HG02763 (cell line): ENCODE results near the gene PAM.
A peak's percentile ranks its signal among the peaks of the same experiment; 100 is the strongest.
"Not testable (repeated sequence)": the region's sequence is repeated elsewhere in the genome, so short reads cannot be mapped to it uniquely, and the experiment has no call there.

ENCODE experiments used
- ATAC-seq: cut with Tn5 transposase; IDR thresholded peaks from one replicate; pipeline ENCODE4 v1.9.1; 2021; ENCODE audit warnings: mild to moderate bottlenecking, moderate library complexity; ENCODE audit not compliant: unreplicated experiment

The PAM gene

DNA sequence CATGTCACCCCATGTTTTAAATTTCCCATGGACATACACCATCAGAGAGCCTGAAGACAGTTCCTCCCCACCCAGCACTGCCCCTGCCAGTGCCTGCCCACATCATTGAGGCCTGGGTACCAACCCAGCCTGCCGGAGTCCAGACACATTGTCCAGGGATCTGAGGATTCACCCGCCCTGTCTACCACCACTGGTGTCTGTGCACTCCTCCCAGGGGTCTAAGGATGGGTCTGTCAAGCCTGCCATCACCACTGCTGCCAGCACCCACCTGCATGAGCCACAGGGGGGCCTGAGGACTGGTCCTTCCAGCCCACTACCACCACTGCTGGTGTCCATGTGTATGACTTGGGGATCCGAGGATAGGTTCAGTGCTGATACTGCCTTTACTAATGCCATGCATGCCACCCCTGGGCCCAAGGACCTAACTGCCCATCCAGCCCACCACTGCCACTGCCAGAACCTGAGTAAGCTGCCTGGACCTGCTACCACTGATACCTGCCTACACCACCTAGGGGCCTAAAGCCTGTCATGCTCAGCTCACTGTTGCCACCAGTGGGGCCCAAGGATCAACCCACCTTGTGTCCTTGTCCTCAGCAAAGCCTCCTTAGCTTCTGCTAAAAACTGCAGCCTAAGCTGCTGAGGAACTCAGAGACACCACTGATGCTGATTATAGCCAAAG is 227.0 kb downstream of the PAM start:
- ATAC-seq: no peak

DNA sequence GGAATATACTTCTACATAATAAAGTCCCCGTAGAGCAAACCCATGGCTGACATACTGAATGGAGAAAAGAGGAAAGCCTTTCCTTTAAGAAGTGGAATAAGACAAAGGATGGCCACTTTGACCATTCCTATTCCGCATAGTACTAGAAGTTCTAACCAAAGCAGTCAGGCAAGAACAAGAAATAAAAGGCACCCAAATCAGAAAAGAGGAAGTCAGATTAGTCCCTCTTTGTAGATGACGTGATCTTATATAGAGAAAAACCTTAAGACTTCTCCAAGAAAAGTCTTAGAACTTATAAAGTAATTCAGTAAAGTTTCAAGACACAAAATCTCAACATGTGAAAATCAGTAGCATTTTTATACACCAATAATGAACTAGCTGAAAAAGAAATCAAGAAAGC is 231.0 kb downstream of the PAM start:
- no peak for ATAC-seq

DNA sequence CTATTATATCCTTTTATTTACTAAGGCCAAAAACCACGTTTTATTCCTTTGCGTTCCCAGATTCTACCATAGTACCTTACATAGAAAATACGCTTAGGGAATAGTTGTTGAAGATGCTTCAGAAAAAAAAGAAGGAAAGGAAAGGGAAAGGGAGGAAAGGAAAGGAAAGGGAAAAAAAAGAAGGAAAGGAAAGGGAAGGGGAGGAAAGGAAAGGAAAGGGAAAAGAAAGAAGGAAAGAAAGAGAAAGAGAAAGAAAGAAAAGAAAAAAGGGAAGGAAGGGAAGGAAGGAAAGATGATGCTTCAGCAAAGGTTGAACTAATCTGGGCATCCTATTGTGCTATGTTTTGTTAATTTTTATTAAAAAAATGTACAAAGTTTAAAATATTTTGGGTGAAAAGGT is 233.4 kb downstream of the PAM start:
- no peak for ATAC-seq

DNA sequence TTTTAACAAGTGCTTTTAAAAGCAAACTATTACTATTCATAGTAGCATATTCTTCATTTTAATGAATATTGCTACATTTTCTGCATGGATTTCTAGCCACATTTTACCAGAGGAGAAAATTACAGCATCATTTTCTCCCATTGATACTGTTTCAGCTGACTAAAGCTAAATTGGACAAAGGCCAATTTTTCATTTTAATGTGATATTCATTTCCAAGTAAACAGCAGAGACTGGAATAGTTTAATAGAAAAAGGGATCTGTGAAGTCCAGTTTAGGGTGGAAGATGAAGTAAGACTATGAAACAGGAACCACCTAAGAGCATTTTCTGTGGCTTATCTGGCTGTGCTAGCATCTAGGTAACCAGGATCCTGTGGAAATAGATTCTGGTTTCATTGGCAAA is 236.7 kb downstream of the PAM start:
- ATAC-seq: no peak

DNA sequence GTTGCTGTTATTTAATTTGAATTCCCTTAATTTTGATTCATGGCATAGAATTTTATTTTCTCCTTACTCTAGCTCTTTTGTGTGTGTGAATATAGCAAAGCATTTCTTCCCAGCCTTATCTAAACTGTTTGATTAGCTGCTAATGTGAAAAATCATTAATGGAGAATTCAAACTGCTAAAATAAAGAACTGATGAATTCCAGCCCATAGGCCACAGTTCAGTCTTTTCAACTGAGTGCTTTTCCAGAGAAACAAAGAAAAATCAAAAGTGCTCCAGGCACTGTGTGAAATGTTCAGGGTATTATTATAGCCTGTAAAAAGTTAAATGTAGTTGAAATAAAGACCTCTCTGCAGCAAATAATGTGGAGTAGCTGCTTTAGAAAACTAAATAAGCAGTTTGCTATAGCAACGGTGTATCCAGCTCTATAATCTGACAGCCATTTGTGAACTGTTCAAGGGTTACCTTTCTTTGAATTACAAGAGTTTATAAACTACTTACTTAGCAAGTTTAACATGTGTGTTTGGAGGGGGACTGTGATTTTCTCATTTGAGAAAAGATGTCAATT is 241.0 kb downstream of the PAM start:
- no peak for ATAC-seq

DNA sequence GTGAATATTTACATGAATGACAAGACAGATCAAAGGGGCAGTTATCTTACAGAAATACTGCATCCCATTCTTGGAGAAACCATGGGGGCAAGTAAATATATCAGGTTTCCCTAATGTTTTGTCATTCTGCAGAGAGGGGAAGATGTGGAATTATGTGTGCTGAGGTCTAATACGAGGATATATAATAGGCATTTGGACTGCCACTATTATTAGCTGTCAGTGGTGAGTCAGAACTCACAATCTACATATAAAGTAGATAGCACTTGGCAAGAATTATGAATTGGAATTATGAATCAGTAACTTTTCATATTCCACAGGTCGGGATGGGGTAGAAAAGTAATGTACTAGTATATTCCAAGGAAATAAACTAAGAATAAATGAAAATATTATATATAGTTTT is 243.1 kb downstream of the PAM start:
- ATAC-seq: no peak

DNA sequence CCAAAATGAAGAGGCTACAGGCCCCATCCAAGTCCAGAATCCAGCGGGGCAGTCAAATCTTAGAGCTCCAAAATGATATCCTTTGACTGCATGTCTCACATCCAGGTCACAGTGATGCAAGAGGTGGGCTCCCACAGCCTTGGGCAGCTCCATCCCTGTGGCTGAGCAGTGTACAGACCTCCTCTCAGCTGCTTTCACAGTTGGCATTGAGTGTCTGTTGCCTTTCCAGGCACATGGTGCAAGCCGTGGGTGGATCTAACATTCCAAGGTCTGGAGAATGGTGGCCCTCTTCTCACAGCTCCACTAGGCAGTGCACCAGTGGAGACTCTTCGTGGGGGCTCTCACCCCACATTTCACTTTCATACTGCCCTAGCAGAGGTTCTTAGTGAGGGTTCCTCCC is 244.1 kb downstream of the PAM start:
- no peak for ATAC-seq

DNA sequence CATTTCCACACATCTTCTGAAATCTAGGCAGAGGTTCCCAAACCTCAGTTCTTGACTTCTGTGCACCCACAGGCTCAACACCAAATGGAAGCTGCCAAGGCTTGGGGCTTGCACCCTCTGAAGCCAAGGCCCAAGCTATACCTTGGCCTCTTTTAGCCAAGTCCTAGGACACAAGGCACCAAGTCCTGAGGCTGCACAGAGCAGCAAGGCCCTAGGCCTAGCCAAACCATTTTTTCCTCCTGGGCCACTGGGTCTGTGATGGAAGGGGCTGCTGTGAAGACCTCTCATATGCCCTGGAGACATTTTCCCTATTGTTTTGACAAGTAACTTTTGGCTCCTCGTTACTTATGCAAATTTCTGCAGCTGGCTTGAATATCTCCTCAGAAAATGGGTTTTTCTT is 244.5 kb downstream of the PAM start:
- ATAC-seq: not testable (repeated sequence)

DNA sequence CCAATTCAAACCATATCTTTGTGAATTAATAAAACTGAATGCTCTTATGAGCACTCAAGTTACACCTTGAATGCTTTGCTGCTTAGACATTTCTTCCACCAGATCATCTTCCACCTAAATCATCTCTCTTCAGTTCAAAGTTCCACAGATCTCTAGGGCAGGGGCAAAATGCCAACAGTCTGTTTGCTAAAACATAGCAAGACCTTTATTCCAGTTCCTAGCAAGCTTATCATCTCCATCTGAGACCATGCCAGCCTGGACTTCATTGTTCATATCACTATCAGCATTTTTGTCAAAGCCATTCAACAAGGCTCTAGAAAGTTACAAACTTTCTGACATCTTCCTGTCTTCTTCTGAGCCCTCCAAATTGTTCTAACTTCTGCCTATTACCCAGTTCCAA is 245.0 kb downstream of the PAM start:
- ATAC-seq: no peak

DNA sequence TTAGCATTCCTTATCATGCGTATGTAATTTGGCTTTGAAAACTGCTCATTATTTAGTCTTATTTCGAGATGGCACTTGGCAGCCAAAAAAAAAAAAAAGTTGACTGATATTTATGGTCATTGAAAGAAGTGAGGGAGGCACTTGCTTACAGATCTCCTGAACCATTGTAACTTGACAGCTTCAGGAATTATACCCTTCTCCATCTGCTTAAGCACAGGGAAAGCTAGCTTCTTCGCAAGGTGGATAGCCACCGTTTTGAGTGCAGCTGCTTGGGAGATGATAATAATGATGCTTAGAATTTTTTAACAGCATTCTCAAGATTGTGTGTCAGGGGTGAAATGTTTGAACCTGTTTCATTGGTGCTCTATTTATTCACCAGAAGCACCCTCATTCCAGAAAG is 248.8 kb downstream of the PAM start:
- no peak for ATAC-seq

DNA sequence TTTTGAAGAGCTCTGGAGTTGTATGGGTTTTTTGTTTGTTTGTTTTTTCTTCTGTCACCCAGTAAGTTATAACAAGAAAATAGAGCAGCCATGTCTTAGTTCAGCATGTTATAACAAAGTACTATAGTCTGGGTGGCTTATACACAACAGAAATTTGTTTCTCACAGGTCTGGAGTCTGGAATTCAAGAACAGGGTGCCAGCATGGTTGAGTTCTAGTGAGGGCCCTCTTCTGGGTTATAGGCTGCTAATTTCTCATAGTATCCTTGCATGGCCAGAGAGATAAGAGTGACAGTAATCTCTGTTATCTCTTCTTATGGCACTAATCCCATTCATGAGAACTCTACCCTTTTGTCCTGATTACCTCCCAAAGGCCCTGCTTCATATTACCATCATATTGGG is 250.2 kb downstream of the PAM start:
- no peak for ATAC-seq

DNA sequence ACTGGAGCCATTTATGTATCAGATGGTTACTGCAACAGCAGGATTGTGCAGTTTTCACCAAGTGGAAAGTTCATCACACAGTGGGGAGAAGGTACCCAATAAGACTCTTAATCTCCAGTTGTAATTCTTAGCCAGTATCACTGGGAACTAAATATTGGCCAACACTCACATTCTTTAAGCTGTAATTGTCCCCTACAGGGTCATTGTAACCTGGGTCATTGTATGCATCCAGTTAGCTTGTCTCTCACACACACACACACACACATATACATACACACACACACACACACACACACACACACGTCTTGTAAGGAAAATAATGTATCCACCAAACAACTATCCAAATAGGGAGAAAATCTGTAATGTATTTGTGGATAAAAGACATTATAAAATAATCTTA is 251.8 kb downstream of the PAM start:
- ATAC-seq: no peak

DNA sequence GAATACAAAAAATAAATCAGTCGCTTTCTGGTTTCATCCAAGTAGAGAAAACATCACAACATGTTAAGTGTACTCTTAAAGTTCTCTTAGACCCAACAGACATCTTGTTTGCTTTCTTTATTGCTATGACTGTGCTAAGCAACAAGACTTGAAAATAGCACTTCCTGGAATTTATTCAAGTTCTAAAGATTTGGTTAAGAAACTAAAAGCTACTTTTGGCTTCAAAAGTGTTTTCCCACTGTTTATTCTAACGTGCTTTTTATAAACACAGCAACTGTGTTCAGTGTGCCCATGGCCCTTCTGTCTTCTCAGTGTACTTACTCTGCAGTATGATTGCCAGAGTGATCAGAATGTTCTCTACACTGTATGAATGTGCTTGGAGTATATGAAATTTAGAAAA is 255.1 kb downstream of the PAM start:
- no peak for ATAC-seq

DNA sequence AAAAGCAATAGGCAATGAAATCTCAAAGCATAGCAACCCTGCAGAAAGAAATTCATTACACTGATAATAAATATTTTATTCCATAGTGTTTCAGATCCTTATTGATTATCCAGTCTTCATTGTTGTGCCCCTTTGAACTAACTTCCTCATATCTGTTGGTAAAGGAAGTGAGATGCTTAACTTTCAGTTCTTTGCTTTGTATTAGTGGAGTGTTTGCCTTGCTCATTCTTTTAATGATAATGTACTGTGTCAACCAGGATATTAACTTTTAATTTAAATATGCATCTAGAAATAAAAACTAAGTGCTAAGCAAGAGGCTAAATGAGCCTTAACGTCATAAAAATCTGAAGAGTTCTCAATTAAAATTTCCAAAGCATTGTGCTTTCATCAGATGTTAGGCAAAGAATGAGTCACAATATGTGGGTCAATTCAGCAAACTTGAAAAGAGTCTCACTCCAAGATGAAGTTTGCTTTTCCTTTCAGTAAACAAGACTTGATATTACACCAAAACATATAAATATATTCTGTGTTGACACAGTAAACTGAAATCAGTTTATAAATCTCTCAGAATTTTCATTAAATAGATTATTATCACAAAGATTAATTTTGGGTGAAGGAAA is 258.9 kb downstream of the PAM start:
- ATAC-seq: no peak

DNA sequence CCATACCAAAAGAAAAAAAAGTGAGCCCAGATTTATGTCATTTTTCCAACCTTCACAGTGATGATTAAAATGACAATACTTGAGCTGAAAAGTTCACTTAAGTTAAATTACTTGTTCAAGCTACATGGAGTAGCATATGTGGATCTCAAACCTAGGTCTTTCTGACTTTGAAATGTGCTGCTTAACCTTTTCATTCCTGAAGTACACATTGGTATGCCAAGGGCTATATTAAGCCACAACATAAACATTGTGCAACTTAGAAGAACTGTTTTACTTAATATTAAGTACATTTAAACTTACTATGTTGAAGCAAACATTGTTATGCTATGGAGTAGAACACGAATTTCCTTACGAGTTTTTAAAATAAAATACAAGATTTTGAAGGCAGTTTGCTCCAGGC is 259.9 kb downstream of the PAM start:
- ATAC-seq: no peak

DNA sequence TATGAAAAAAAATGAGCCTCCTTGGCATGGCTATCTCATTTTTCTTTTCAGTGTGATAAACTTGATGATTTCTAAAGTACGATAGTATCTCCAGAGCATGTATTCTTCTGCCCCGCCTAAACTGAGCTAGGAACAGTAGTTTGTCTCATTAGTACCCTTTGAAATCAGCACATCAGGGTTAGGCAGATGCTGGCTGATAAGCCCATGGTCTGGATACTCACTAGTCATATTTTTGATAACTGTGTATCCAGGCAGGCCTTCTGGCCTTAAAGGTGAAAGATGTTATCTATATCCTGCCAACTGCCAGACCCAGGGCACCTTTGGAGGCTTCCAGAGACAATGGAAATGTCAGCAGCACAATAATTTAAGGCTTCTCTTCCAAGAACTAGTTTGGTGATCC is 261.1 kb downstream of the PAM start:
- no peak for ATAC-seq

DNA sequence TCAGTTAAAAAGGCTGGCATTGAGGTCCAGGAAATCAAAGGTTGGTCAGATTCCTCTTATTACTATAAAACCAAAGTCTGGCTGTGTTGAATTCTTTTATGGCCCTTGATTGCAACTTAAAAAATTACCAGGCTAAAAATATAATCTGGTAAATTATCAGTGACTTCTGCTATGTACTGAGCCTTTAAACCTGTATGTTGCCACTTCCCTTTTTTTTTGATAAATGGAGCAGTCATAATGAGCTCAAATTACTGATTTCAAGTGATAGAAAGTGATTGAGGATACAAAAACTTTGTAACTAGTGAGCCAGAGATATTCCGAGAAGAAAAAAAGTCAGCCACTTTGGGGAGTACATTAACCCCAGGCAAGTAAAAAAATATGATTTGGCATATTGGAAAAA is 264.7 kb downstream of the PAM start:
- ATAC-seq: no peak

DNA sequence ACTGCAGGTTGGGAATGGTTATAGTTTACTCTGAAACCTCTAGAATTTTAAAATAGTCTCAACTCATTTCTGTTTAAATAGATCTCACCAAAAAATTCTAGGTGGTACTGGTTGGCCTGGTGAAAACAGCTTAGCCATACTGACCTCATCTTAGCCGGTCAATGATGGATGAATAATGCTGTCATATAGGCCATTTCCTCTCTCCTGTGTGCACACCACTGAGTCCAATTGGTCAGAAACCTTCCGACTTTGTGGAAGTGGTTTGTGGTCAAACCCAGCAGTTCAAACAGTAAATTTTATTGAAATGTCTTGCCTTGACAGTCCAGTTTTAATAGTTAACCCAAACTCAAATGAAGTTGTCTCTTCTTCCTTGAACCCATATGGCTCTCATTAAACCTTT is 266.2 kb downstream of the PAM start:
- ATAC-seq: peak; percentile 87

DNA sequence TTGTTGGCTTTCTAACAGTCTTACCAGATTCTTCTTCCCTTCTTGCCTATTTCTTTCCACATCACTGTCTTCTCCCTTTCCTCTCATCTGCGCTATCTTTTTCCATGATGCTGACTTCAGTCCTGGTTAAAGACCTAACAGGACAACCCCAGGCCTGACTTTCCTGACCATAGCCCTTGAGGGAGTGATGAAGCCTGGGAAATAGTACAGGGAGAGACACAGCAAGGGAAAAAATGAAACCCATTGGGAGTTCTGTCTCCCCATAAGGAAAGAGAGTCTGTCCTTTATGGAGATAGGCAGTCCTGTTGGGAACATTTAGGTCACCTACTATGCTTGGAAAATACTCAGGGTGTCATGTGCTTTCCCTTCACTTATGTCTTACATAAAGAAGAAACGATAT is 272.2 kb downstream of the PAM start:
- no peak for ATAC-seq

DNA sequence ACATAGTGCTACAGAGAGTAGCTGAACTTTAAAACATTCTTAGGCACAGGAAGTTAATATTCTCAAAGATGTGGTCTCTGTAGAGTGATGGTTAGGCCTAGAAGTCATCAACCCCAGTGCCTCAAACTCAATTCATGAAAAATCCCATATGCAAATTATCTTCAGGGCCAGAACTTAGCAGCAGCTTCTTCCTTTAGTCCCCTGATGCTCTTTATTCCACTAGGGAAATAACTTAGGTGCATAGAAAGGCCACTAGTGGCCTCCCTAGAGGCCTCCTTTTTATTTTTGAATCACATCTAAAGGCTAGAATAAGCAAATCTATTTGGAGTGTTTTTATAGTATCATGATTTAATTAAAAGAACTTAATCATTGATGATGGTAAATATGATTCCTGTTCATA is 276.5 kb downstream of the PAM start:
- ATAC-seq: no peak

DNA sequence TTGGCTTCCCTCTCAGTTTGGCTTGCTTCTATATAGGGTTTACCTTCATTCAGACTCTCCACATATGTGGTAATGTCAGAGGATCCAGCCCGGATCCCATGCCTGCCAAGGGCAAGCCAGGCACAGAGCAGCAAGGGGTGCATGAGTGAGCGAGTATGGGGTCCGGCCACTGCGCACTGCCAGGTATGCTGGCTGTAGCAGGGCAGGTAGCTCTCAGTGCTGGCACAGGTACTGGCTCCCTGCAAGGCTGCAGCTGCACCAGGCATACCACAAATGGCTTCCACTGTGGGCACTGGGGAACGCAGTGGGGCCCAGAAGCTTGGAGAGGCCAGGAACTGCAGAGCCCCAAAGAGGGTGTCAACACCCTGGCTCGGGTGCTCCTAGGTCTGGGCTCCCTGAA is 278.6 kb downstream of the PAM start:
- no peak for ATAC-seq

DNA sequence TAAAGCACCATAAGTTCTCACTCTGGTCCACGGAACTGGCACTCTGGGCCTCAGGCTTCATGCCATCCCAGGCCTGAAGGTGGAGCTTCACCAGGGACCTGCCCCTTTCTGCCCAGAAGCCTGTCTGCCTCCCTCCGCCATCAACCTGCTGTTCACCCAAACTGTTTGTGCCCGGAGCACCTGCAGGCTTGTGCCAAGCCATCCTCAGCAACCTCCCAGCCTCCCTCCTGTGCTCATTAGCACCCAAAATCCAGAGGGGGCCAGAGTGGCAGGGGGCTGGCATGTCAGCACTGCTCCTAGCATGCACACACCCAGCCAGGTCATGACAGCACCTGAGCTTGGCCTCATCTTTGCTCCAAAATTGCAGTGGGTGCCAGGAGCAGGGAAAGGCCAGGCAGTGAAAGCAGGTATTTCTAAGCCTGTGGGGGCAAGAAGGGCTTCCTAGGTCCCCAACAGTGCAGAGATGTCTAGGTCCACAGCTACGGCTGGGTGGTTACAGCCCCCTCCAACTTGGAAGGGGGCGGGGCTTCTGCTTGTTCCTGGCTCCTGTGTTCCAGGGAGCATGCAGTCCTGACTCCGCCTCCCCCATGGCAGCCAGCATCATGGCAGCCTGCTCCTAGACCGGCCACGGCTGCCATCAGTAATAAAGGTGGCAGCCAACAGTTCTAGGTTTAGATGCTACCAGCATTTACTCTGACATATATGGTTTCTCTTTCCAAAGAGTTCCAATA is 279.7 kb downstream of the PAM start:
- no peak for ATAC-seq
